Liver (tissue), 3 donors: ENCODE results near the gene NDRG4.

Source experiments
- CTCF ChIP-seq: fragments of 150-350 bp; IDR thresholded peaks from 2 replicates; pipeline ENCODE4 v1.5.1; 2017; ENCODE audit warnings: improper control_type of control experiment, low read depth, low read length; ENCODE audit not compliant: missing input control
- EGR1 ChIP-seq, 2 donors: IDR thresholded peaks; 2 replicates each; pipeline ENCODE4 v1.6.1; 2016 to 2018; ENCODE audit warnings: antibody characterized with exemption in 2 of 2, low read depth in 2 of 2
- GABPA ChIP-seq, 2 donors: IDR thresholded peaks in 1 of 2; conservative IDR thresholded peaks in 1 of 2; 2 replicates each; pipeline ENCODE4 v1.6.1; 2016; ENCODE audit warnings: antibody characterized with exemption in 2 of 2, mild to moderate bottlenecking in 1 of 2, moderate library complexity in 1 of 2
- HNF4A ChIP-seq, 2 donors: conservative IDR thresholded peaks; 2 replicates each; pipeline ENCODE4 v1.6.1; 2016; ENCODE audit warnings: antibody characterized with exemption in 2 of 2, mild to moderate bottlenecking in 2 of 2
- JUND ChIP-seq, 2 donors: IDR thresholded peaks; 2 replicates each; pipeline ENCODE4 v1.6.1; 2016; ENCODE audit warnings: antibody characterized with exemption in 2 of 2
- MAX ChIP-seq: IDR thresholded peaks from 2 replicates; pipeline ENCODE4 v1.6.1; 2016; ENCODE audit warnings: antibody characterized with exemption
- RAD21 ChIP-seq, 2 donors: IDR thresholded peaks; 2 replicates each; pipeline ENCODE4 v1.6.1; 2016; ENCODE audit warnings: antibody characterized with exemption in 2 of 2, mild to moderate bottlenecking in 2 of 2
- REST ChIP-seq: IDR thresholded peaks from 2 replicates; pipeline ENCODE4 v1.6.1; 2016; ENCODE audit warnings: antibody characterized with exemption, mild to moderate bottlenecking
- RXRA ChIP-seq, 2 donors: IDR thresholded peaks; 2 replicates each; pipeline ENCODE4 v1.6.1; 2017 to 2018; ENCODE audit warnings: antibody characterized with exemption in 2 of 2, mild to moderate bottlenecking in 1 of 2
- SP1 ChIP-seq: IDR thresholded peaks from 2 replicates; pipeline ENCODE4 v1.6.1; 2018; ENCODE audit warnings: antibody characterized with exemption, mild to moderate bottlenecking
- ZBTB33 ChIP-seq: IDR thresholded peaks from 2 replicates; pipeline ENCODE4 v1.6.1; 2016; ENCODE audit warnings: antibody characterized with exemption
- donor health status: healthy.
- donor health status: healthy.

GRCh38 chr16:58462499-58462996 lies 37.4 kb upstream of the NDRG4 start:
- TF ChIP-seq CTCF (no peak), EGR1 (IDR thresholded peaks at IDR 0.05; ENCODE audit: low read depth in 2 of 2) (no peak), MAX (no peak), REST (no peak), HNF4A (conservative IDR thresholded peaks at IDR 0.05) (no peak), RXRA (IDR thresholded peaks at IDR 0.05) (no peak), RAD21 (IDR thresholded peaks at IDR 0.05) (no peak), ZBTB33 (no peak), GABPA (IDR thresholded peaks at IDR 0.05 in 1 of 2, conservative IDR thresholded peaks at IDR 0.05 in 1 of 2) (no peak), SP1 (no peak), JUND (IDR thresholded peaks at IDR 0.05) (no peak)
